Stimulated activated CD8-positive, alpha-beta memory T cell treated with anti-CD3 and anti-CD28 coated beads, Interleukin-15, amount 100 ng/mL, for 24 hours (primary cell): ENCODE data around the gene ARL4C.
"Not testable (repeated sequence)": the region's sequence is repeated elsewhere in the genome, so short reads cannot be mapped to it uniquely, and the experiment has no call there.

Experiments used
- DNase-seq: peaks from one replicate; pipeline ENCODE4 v3.0.0-alpha.2; 2020; ENCODE audit warnings: low read depth

Gene ARL4C

GRCh38 chr2:234476766-234477165 lies 20.1 kb downstream of the ARL4C start:
- no peak for DNase-seq

- no peak for DNase-seq
Measured at GRCh38 chr2:234474654-234475053, 22.2 kb downstream of the ARL4C start.

GRCh38 chr2:234472155-234472554 lies 24.7 kb downstream of the ARL4C start:
- DNase-seq = no peak

GRCh38 chr2:234469972-234470371 lies 26.9 kb downstream of the ARL4C start:
- DNase-seq = no peak

GRCh38 chr2:234469251-234469845 lies 27.5 kb downstream of the ARL4C start:
- DNase-seq = no peak

- no peak for DNase-seq
Measured at GRCh38 chr2:234468503-234468902, 28.4 kb downstream of the ARL4C start.

- no peak for DNase-seq
Measured at GRCh38 chr2:234467289-234467688, 29.6 kb downstream of the ARL4C start.

GRCh38 chr2:234464291-234464645 lies 32.6 kb downstream of the ARL4C start:
- no peak for DNase-seq

GRCh38 chr2:234463626-234464290 lies 33.1 kb downstream of the ARL4C start:
- peak; percentile 30 for DNase-seq

GRCh38 chr2:234462218-234462992 lies 34.5 kb downstream of the ARL4C start:
- DNase-seq = no peak

- no peak for DNase-seq
Measured at GRCh38 chr2:234459401-234460009, 37.4 kb downstream of the ARL4C start.

GRCh38 chr2:234458466-234458865 lies 38.4 kb downstream of the ARL4C start:
- DNase-seq = no peak

- no peak for DNase-seq
Measured at GRCh38 chr2:234457421-234457820, 39.5 kb downstream of the ARL4C start.

GRCh38 chr2:234455246-234455645 lies 41.6 kb downstream of the ARL4C start:
- not testable (repeated sequence) for DNase-seq

GRCh38 chr2:234454433-234454832 lies 42.4 kb downstream of the ARL4C start:
- DNase-seq = no peak

- DNase-seq = no peak
Measured at GRCh38 chr2:234453216-234453615, 43.7 kb downstream of the ARL4C start.

GRCh38 chr2:234451852-234452625 lies 44.8 kb downstream of the ARL4C start:
- no peak for DNase-seq

- DNase-seq = no peak
Measured at GRCh38 chr2:234451242-234451641, 45.6 kb downstream of the ARL4C start.

- DNase-seq = no peak
Measured at GRCh38 chr2:234450431-234451124, 46.3 kb downstream of the ARL4C start.

- no peak for DNase-seq
Measured at GRCh38 chr2:234448506-234449184, 48.2 kb downstream of the ARL4C start.

GRCh38 chr2:234447963-234448362 lies 48.9 kb downstream of the ARL4C start:
- DNase-seq = no peak
